Measurements from ENCODE around the gene WNT7B.

WNT7B gene

DNA sequence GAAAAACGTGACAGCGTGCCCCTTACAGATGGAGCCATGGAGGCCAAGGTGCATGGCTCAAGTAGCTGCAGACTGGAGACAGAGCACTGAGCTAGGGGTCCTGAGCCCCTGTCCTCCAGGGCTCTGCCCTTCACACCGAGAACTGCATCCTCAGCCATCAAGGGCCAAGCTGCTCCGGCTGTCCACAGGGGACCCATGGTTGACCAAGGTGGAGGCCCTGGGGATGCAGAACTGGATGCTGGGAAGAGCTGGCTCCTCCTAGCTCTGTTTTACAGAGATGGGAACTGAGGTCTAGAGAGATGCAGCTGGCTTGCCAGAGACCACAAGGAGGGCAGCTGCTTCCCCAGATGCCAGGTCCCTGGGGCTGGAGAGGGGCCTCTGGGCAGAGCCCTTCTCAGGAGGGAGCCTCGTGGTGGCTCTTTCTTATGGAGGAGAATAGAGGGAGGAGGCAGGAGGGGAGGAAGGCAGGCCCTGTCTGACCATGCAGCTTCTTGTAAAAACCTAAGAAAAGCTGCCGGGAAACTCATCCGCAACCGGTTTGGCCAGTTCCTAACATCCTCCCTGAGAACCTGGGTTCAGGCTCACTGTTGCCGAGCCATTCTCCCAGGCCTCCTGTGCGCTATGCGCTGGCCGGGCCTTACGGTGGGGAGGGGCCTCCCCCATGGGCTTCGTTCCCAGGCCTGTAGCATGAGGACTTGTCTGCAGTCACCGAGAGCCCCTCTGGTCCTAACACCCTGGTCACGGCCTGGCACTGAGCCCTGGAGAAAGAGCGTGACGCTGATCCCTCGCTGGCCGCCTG is 80.6 kb downstream of the WNT7B start:
- Histone ChIP-seq H3K4me1 (ENCODE audit: control insufficient read depth in 2 of 2, insufficient read depth in 1 of 2, low read depth in 1 of 2, low read length in 2 of 2) (peaks cover 2 to 7% of the 10 kb centered on the region in 2 donors), H3K4ac (ENCODE audit: low read length) (no peak overlapping the region), H3K14ac (ENCODE audit: low read length) (peak overlapping the region; percentile 10), H3K23ac (ENCODE audit: low read depth, low read length, poor library complexity) (peak overlapping the region; percentile 50), H3K18ac (ENCODE audit: low read length) (peak overlapping the region; percentile 84), H3K4me2 (ENCODE audit: insufficient read depth, low read length, poor library complexity, severe bottlenecking) (no peak overlapping the region), H3K9me3 (replicated peaks in 1 of 2; ENCODE audit: control insufficient read depth in 2 of 2, insufficient read depth in 1 of 2, low read depth in 1 of 2, low read length in 2 of 2) (no peaks in the 10 kb centered on the region), H3K9ac (ENCODE audit: low read depth, low read length, poor library complexity) (no peak overlapping the region), H2BK12ac (ENCODE audit: low read length) (peak overlapping the region; percentile 91), H2AFZ (ENCODE audit: low read length) (peak overlapping the region; percentile 36), H3K27ac (replicated peaks; ENCODE audit: low read length) (no peak overlapping the region), H3K27me3 (ENCODE audit: control insufficient read depth in 3 of 3, insufficient read depth in 3 of 3, low read depth in 1 of 3, low read length in 3 of 3) (peaks cover 0 to 3% (median 3%) of the 10 kb centered on the region in 3 experiments), H3K4me3 (ENCODE audit: low read length in 2 of 2) (no peak overlapping the region), H4K8ac (ENCODE audit: low read depth, low read length) (no peak overlapping the region), H2AK5ac (ENCODE audit: low read depth, low read length) (peak overlapping the region; percentile 93), H3K36me3 (replicated peaks in 1 of 2; ENCODE audit: control insufficient read depth in 2 of 2, insufficient read depth in 2 of 2, low read length in 2 of 2) (no peaks in the 10 kb centered on the region), H3K79me1 (ENCODE audit: low read depth, low read length) (peaks cover 2% of the 10 kb centered on the region), H2BK5ac (ENCODE audit: low read length) (peak overlapping the region; percentile 83), H4K91ac (ENCODE audit: low read depth, low read length, poor library complexity) (peak overlapping the region; percentile 68), H2BK120ac (ENCODE audit: low read depth, low read length) (peak overlapping the region; percentile 78), H2BK15ac (ENCODE audit: low read length) (peak overlapping the region; percentile 7)
- DNase-seq (ENCODE audit: low spot score), result no peak
- WGBS, 2 donors (ENCODE audit: extremely low coverage in 2 of 2, insufficient read length in 2 of 2, insufficient replicate concordance in 1 of 2), result no CpG with 5 or more reads among the region's 20 CpGs

DNA sequence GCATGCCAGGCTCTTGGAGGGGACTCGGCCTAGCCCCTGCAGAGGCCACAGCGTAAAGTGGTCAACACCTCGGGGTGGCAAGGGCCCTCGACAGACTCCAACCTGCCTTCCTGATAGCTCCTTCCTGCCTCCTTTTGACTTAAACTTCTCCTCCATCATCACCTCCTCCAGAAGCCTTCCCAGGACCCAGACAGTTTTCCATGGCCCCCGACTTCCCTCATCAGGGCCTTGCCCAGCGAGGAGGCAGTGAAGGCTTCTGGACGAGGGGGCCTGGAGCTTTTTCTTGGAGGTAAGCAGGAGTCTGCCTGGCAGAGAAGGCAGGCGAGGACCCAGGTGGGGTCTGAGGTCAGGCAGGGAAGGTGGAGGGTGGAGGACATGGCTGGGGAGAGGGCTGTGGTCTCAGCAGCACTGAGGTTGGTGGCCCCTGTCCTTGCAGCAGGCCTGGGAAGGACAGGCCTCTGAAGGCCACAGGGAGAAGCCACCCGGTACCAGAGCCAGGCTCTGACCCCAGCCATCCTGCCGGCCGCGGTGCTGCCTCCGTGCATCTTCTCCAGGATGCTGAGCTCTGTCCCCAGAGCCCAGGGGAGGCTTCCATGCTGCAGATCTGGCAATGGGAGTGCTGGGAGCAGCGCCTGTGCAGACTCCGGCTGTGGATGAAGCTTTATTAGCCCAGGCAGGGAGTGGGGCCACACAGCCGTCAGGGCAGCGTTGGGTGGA is 81.4 kb downstream of the WNT7B start:
- H3K27ac ChIP-seq (replicated peaks; ENCODE audit: low read length), result no peak overlapping the region

DNA sequence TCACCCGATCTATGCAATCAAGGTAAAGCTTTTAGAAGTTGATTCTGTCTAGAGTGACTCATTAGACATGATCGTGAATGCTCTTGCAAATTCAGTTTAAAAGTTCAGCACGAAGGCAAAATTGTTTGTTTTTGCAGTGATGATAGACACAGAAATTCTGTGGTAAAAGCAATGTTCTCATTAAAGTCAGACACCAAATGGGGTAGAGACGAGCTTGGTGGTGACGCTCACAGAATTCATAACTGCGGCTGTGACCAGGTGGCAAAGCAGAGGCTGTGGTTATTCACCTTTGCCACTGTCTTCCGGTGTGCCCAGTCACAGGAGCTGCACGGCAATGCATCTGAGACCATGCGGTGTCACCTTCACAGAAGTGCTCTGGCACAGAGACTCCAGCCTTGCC is 83.4 kb downstream of the WNT7B start:
- Histone ChIP-seq H2BK12ac (ENCODE audit: low read length) (no peak overlapping the region), H3K4ac (ENCODE audit: low read length) (no peak overlapping the region), H4K91ac (ENCODE audit: low read depth, low read length, poor library complexity) (no peak overlapping the region), H2AK5ac (ENCODE audit: low read depth, low read length) (no peak overlapping the region), H3K27ac (replicated peaks; ENCODE audit: low read length) (no peak overlapping the region), H4K8ac (ENCODE audit: low read depth, low read length) (no peak overlapping the region), H3K4me1 (ENCODE audit: control insufficient read depth in 2 of 2, insufficient read depth in 1 of 2, low read depth in 1 of 2, low read length in 2 of 2) (peaks cover 16 to 20% of the 10 kb centered on the region in 2 donors), H3K27me3 (ENCODE audit: control insufficient read depth in 3 of 3, insufficient read depth in 3 of 3, low read depth in 1 of 3, low read length in 3 of 3) (peaks cover 0 to 3% (median 3%) of the 10 kb centered on the region in 3 experiments), H3K36me3 (replicated peaks in 1 of 2; ENCODE audit: control insufficient read depth in 2 of 2, insufficient read depth in 2 of 2, low read length in 2 of 2) (no peaks in the 10 kb centered on the region), H2BK15ac (ENCODE audit: low read length) (peak overlapping the region; percentile 87), H2BK120ac (ENCODE audit: low read depth, low read length) (no peak overlapping the region), H2AFZ (ENCODE audit: low read length) (no peak overlapping the region), H3K23ac (ENCODE audit: low read depth, low read length, poor library complexity) (no peak overlapping the region), H3K4me2 (ENCODE audit: insufficient read depth, low read length, poor library complexity, severe bottlenecking) (no peak overlapping the region), H3K14ac (ENCODE audit: low read length) (no peak overlapping the region), H3K9ac (ENCODE audit: low read depth, low read length, poor library complexity) (no peak overlapping the region), H3K9me3 (replicated peaks in 1 of 2; ENCODE audit: control insufficient read depth in 2 of 2, insufficient read depth in 1 of 2, low read depth in 1 of 2, low read length in 2 of 2) (no peaks in the 10 kb centered on the region), H3K4me3 (ENCODE audit: low read length in 2 of 2) (no peak overlapping the region), H3K18ac (ENCODE audit: low read length) (no peak overlapping the region), H3K79me1 (ENCODE audit: low read depth, low read length) (peaks cover 4% of the 10 kb centered on the region), H2BK5ac (ENCODE audit: low read length) (no peak overlapping the region)
- no CpG with 5 or more reads among the region's 9 CpGs for WGBS, 2 donors (ENCODE audit: extremely low coverage in 2 of 2, insufficient read length in 2 of 2, insufficient replicate concordance in 1 of 2)
- no peak for DNase-seq (ENCODE audit: low spot score)

More for the DNA sequence above, 81.4 kb downstream of the WNT7B start:
- Histone ChIP-seq H2AFZ (ENCODE audit: low read length) (no peak overlapping the region), H2AK5ac (ENCODE audit: low read depth, low read length) (peak overlapping the region; percentile 93), H2BK15ac (ENCODE audit: low read length) (peak overlapping the region; percentile 7), H3K27me3 (ENCODE audit: control insufficient read depth in 3 of 3, insufficient read depth in 3 of 3, low read depth in 1 of 3, low read length in 3 of 3) (peaks cover 0 to 3% (median 3%) of the 10 kb centered on the region in 3 experiments), H3K4me1 (ENCODE audit: control insufficient read depth in 2 of 2, insufficient read depth in 1 of 2, low read depth in 1 of 2, low read length in 2 of 2) (peaks cover 2 to 7% of the 10 kb centered on the region in 2 donors), H2BK12ac (ENCODE audit: low read length) (peak overlapping the region; percentile 91), H2BK120ac (ENCODE audit: low read depth, low read length) (peak overlapping the region; percentile 25), H3K79me1 (ENCODE audit: low read depth, low read length) (peaks cover 3% of the 10 kb centered on the region), H3K4me2 (ENCODE audit: insufficient read depth, low read length, poor library complexity, severe bottlenecking) (no peak overlapping the region), H4K8ac (ENCODE audit: low read depth, low read length) (no peak overlapping the region), H3K36me3 (replicated peaks in 1 of 2; ENCODE audit: control insufficient read depth in 2 of 2, insufficient read depth in 2 of 2, low read length in 2 of 2) (no peaks in the 10 kb centered on the region), H3K23ac (ENCODE audit: low read depth, low read length, poor library complexity) (peak overlapping the region; percentile 50), H3K9ac (ENCODE audit: low read depth, low read length, poor library complexity) (peak overlapping the region; percentile 39), H3K4ac (ENCODE audit: low read length) (no peak overlapping the region), H3K18ac (ENCODE audit: low read length) (peak overlapping the region; percentile 84), H4K91ac (ENCODE audit: low read depth, low read length, poor library complexity) (peak overlapping the region; percentile 68), H3K9me3 (replicated peaks in 1 of 2; ENCODE audit: control insufficient read depth in 2 of 2, insufficient read depth in 1 of 2, low read depth in 1 of 2, low read length in 2 of 2) (no peaks in the 10 kb centered on the region), H3K4me3 (ENCODE audit: low read length in 2 of 2) (no peak overlapping the region), H3K14ac (ENCODE audit: low read length) (peak overlapping the region; percentile 10), H2BK5ac (ENCODE audit: low read length) (no peak overlapping the region)
- no CpG with 5 or more reads among the region's 17 CpGs for WGBS, 2 donors (ENCODE audit: extremely low coverage in 2 of 2, insufficient read length in 2 of 2, insufficient replicate concordance in 1 of 2)
- DNase-seq (ENCODE audit: low spot score), result no peak

Data from neuronal stem cell (in vitro differentiated cells).